Measurements from ENCODE around the gene CFAP299. TPM values are rescaled to one million over a fixed set of nuclear protein-coding genes. Genes with fewer than 3 reads are reported as not detected.

CFAP299 gene
- total RNA-seq, 1 donor from 2014 or later: not detected

DNA sequence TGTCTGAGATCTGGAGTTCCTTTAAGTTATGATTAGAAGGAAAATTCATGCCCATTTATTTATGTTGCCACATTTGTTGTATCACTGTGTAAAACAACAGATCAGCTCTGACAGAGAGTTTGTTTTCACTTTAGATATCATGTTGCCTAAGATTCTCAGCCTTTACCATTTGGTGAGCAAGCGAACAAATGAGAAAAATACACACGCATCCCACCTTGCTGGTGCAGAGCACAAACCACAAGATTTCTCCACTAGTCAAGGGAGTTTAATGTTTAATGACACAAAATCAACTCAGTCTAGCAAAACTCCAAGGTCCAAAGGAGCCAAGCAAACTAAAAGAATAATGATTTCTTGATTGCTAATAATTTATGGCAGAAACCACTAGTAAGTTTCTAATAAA is 41.3 kb upstream of the CFAP299 start:
- Histone ChIP-seq H3K36me3 (ENCODE audit: insufficient read depth, low read length) (peaks cover 2% of the 10 kb centered on the region), H3K27ac (ENCODE audit: low read depth, low read length) (no peak overlapping the region), H3K9me3 (ENCODE audit: insufficient read depth, low read depth, low read length) (no peaks in the 10 kb centered on the region), H4K20me1 (ENCODE audit: insufficient read depth, low read length) (no peaks in the 10 kb centered on the region), H3K4me3 (ENCODE audit: insufficient read depth, low read depth, low read length) (no peak overlapping the region), H2AFZ (ENCODE audit: low read depth, low read length) (no peak overlapping the region), H3K4me2 (ENCODE audit: low read length) (no peak overlapping the region), H3K79me2 (ENCODE audit: insufficient read depth, low read length) (no peaks in the 10 kb centered on the region), H3K27me3 (ENCODE audit: insufficient read depth, low read length) (no peaks in the 10 kb centered on the region), H3K9ac (ENCODE audit: low read length) (no peak overlapping the region), H3K4me1 (ENCODE audit: insufficient read depth, low read length) (peaks cover 4% of the 10 kb centered on the region)
- no peak overlapping the region for H3K4me3 Mint-ChIP-seq (ENCODE audit: unreplicated experiment)
- TF ChIP-seq, protein P1, sequence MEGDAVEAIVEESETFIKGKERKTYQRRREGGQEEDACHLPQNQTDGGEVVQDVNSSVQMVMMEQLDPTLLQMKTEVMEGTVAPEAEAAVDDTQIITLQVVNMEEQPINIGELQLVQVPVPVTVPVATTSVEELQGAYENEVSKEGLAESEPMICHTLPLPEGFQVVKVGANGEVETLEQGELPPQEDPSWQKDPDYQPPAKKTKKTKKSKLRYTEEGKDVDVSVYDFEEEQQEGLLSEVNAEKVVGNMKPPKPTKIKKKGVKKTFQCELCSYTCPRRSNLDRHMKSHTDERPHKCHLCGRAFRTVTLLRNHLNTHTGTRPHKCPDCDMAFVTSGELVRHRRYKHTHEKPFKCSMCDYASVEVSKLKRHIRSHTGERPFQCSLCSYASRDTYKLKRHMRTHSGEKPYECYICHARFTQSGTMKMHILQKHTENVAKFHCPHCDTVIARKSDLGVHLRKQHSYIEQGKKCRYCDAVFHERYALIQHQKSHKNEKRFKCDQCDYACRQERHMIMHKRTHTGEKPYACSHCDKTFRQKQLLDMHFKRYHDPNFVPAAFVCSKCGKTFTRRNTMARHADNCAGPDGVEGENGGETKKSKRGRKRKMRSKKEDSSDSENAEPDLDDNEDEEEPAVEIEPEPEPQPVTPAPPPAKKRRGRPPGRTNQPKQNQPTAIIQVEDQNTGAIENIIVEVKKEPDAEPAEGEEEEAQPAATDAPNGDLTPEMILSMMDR (IDR thresholded peaks at IDR 0.05; ENCODE audit: insufficient read depth, low read depth, low read length): no peak
- no peak for TF ChIP-seq EZH2 (IDR thresholded peaks at IDR 0.05; ENCODE audit: insufficient read depth, low read length)
- no peak for DNase-seq (ENCODE audit: low read depth)
- H3K4me1 Mint-ChIP-seq (ENCODE audit: low read depth, unreplicated experiment): peaks cover 6% of the 10 kb centered on the region
- FAIRE-seq: no peak
- no peaks in the 10 kb centered on the region for H3K36me3 Mint-ChIP-seq (ENCODE audit: low read depth, unreplicated experiment)
- H3K27me3 Mint-ChIP-seq (ENCODE audit: low read depth, unreplicated experiment): peaks cover 1% of the 10 kb centered on the region
- H3K27ac Mint-ChIP-seq (ENCODE audit: unreplicated experiment): no peak overlapping the region
- peaks cover 2% of the 10 kb centered on the region for H3K9me3 Mint-ChIP-seq (ENCODE audit: unreplicated experiment)

DNA sequence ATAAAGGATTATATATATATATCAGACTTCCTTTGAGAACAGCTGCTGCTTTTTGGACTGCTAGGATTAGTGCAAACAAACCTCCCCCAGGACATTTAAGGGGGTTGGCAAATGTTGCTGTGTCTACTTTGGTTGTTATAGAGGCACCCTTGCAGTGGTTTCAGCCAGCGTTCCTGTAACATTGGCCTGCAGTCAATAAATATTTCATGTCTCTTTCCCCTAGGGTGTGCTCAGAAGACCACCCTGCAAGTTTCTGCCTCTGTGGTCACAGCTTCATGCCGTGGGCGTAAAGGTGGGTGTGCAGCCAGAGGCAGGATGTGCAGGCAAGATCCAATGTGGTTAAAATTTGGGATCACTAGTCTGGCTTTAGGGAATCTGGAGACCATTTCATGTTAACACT is 40.2 kb upstream of the CFAP299 start:
- Histone ChIP-seq H3K4me2 (ENCODE audit: low read length) (peak overlapping the region; percentile 19), H3K27ac (ENCODE audit: low read depth, low read length) (no peak overlapping the region), H3K27me3 (ENCODE audit: insufficient read depth, low read length) (no peaks in the 10 kb centered on the region), H3K4me3 (ENCODE audit: insufficient read depth, low read depth, low read length) (no peak overlapping the region), H2AFZ (ENCODE audit: low read depth, low read length) (no peak overlapping the region), H3K36me3 (ENCODE audit: insufficient read depth, low read length) (no peaks in the 10 kb centered on the region), H4K20me1 (ENCODE audit: insufficient read depth, low read length) (no peaks in the 10 kb centered on the region), H3K9ac (ENCODE audit: low read length) (no peak overlapping the region), H3K79me2 (ENCODE audit: insufficient read depth, low read length) (no peaks in the 10 kb centered on the region), H3K4me1 (ENCODE audit: insufficient read depth, low read length) (peaks cover 4% of the 10 kb centered on the region), H3K9me3 (ENCODE audit: insufficient read depth, low read depth, low read length) (no peaks in the 10 kb centered on the region)
- peaks cover 1% of the 10 kb centered on the region for H3K27me3 Mint-ChIP-seq (ENCODE audit: low read depth, unreplicated experiment)
- DNase-seq (ENCODE audit: low read depth) (peak; percentile 21), FAIRE-seq (no peak)
- no peaks in the 10 kb centered on the region for H3K36me3 Mint-ChIP-seq (ENCODE audit: low read depth, unreplicated experiment)
- H3K4me1 Mint-ChIP-seq (ENCODE audit: low read depth, unreplicated experiment): peaks cover 6% of the 10 kb centered on the region
- TF ChIP-seq EZH2 (IDR thresholded peaks at IDR 0.05; ENCODE audit: insufficient read depth, low read length): no peak
- TF ChIP-seq, protein P1 (IDR thresholded peaks at IDR 0.05; ENCODE audit: insufficient read depth, low read depth, low read length): no peak
- H3K27ac Mint-ChIP-seq (ENCODE audit: unreplicated experiment): no peak overlapping the region
- H3K9me3 Mint-ChIP-seq (ENCODE audit: unreplicated experiment): peaks cover 2% of the 10 kb centered on the region
- no peak overlapping the region for H3K4me3 Mint-ChIP-seq (ENCODE audit: unreplicated experiment)

DNA sequence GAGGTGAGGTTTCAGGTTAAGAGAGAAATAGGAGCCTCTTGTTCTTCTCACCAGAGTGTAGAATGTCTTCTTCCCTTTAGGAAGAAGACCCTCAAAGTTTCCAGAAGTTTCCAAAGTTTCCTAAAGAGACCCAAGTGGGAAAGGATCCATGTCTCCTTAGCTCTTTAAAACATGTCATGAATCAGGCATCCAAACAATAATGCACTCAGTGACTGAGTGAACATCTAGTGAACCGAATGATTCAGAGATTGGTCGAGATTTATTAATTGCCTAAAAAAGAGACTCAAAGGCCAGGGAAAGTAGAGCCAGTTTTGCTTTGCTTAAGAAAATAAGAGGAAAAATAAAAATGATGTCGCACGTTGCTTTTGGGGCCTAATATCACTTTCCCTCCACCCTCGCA is 39.7 kb upstream of the CFAP299 start:
- Histone ChIP-seq H3K9me3 (ENCODE audit: insufficient read depth, low read depth, low read length) (no peaks in the 10 kb centered on the region), H3K9ac (ENCODE audit: low read length) (no peak overlapping the region), H4K20me1 (ENCODE audit: insufficient read depth, low read length) (no peaks in the 10 kb centered on the region), H3K4me1 (ENCODE audit: insufficient read depth, low read length) (peaks cover 4% of the 10 kb centered on the region), H3K36me3 (ENCODE audit: insufficient read depth, low read length) (no peaks in the 10 kb centered on the region), H3K27me3 (ENCODE audit: insufficient read depth, low read length) (no peaks in the 10 kb centered on the region), H3K79me2 (ENCODE audit: insufficient read depth, low read length) (no peaks in the 10 kb centered on the region), H2AFZ (ENCODE audit: low read depth, low read length) (no peak overlapping the region), H3K4me3 (ENCODE audit: insufficient read depth, low read depth, low read length) (no peak overlapping the region), H3K4me2 (ENCODE audit: low read length) (peak overlapping the region; percentile 19), H3K27ac (ENCODE audit: low read depth, low read length) (no peak overlapping the region)
- Mint-ChIP-seq H3K27me3 (ENCODE audit: low read depth, unreplicated experiment) (peaks cover 1% of the 10 kb centered on the region), H3K4me3 (ENCODE audit: unreplicated experiment) (no peak overlapping the region), H3K27ac (ENCODE audit: unreplicated experiment) (no peak overlapping the region), H3K36me3 (ENCODE audit: low read depth, unreplicated experiment) (no peaks in the 10 kb centered on the region), H3K4me1 (ENCODE audit: low read depth, unreplicated experiment) (peaks cover 6% of the 10 kb centered on the region), H3K9me3 (ENCODE audit: unreplicated experiment) (peaks cover 2% of the 10 kb centered on the region)
- TF ChIP-seq EZH2 (IDR thresholded peaks at IDR 0.05; ENCODE audit: insufficient read depth, low read length): no peak
- peak; percentile 63 for FAIRE-seq
- peak; percentile 65 for DNase-seq (ENCODE audit: low read depth)
